Liver (tissue), 3 donors: ENCODE data around the gene MPZL2.

Experiments used
- EGR1 ChIP-seq, 2 donors: IDR thresholded peaks; 2 replicates each; pipeline ENCODE4 v1.6.1; 2016 to 2018; ENCODE audit warnings: antibody characterized with exemption in 2 of 2, low read depth in 2 of 2
- FOXA1 ChIP-seq: IDR thresholded peaks from 2 replicates; pipeline ENCODE4 v1.6.1; 2016; ENCODE audit warnings: antibody characterized with exemption
- GABPA ChIP-seq, 2 donors: IDR thresholded peaks in 1 of 2; conservative IDR thresholded peaks in 1 of 2; 2 replicates each; pipeline ENCODE4 v1.6.1; 2016; ENCODE audit warnings: antibody characterized with exemption in 2 of 2, mild to moderate bottlenecking in 1 of 2, moderate library complexity in 1 of 2
- JUND ChIP-seq, 2 donors: IDR thresholded peaks; 2 replicates each; pipeline ENCODE4 v1.6.1; 2016; ENCODE audit warnings: antibody characterized with exemption in 2 of 2
- SP1 ChIP-seq: IDR thresholded peaks from 2 replicates; pipeline ENCODE4 v1.6.1; 2018; ENCODE audit warnings: antibody characterized with exemption, mild to moderate bottlenecking
- TAF1 ChIP-seq: conservative IDR thresholded peaks from 2 replicates; pipeline ENCODE4 v1.6.1; 2016; ENCODE audit warnings: antibody characterized with exemption, mild to moderate bottlenecking
- YY1 ChIP-seq: IDR thresholded peaks from 2 replicates; pipeline ENCODE4 v1.6.1; 2016; ENCODE audit warnings: antibody characterized with exemption, mild to moderate bottlenecking
- TF ChIP-seq, protein P1 (sequence below): fragments of 150-350 bp; IDR thresholded peaks from 2 replicates; pipeline ENCODE4 v1.5.1; 2017; ENCODE audit warnings: improper control_type of control experiment, low read depth, low read length; ENCODE audit not compliant: missing input control
- TF ChIP-seq, protein P2 (sequence below): IDR thresholded peaks from 2 replicates; pipeline ENCODE4 v1.6.1; 2016; ENCODE audit warnings: antibody characterized with exemption, mild to moderate bottlenecking
- TF ChIP-seq, protein P3 (sequence below): IDR thresholded peaks from 2 replicates; pipeline ENCODE4 v1.6.1; 2016; ENCODE audit warnings: antibody characterized with exemption
- donor health status: healthy.
- donor health status: healthy.

DNA sequence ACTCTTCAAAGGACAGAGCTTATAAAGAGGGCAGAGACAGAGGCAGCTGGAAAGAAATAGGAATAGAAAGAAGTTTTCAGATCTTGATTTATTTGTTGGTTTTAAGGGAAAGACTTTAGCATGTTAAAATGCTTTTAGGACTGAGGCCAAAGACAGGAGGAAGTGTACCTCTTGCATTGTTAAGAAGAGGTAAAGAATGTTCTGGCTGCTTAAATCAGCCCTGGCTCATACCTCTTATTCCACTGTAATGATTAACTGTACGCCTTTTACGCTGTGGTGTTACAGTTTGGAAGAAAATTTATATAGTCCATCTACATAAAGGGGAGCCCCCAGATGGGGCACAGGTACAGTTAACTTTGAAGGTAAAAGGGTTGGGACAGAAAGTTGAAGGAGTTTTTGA, 10.1 kb upstream of the MPZL2 start:
- TF ChIP-seq FOXA1 = no peak
- no peak for TF ChIP-seq YY1
- TF ChIP-seq, protein P1, sequence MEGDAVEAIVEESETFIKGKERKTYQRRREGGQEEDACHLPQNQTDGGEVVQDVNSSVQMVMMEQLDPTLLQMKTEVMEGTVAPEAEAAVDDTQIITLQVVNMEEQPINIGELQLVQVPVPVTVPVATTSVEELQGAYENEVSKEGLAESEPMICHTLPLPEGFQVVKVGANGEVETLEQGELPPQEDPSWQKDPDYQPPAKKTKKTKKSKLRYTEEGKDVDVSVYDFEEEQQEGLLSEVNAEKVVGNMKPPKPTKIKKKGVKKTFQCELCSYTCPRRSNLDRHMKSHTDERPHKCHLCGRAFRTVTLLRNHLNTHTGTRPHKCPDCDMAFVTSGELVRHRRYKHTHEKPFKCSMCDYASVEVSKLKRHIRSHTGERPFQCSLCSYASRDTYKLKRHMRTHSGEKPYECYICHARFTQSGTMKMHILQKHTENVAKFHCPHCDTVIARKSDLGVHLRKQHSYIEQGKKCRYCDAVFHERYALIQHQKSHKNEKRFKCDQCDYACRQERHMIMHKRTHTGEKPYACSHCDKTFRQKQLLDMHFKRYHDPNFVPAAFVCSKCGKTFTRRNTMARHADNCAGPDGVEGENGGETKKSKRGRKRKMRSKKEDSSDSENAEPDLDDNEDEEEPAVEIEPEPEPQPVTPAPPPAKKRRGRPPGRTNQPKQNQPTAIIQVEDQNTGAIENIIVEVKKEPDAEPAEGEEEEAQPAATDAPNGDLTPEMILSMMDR = no peak
- no peak for TF ChIP-seq JUND (IDR thresholded peaks at IDR 0.05)
- no peak for TF ChIP-seq EGR1 (IDR thresholded peaks at IDR 0.05; ENCODE audit: low read depth in 2 of 2)
- no peak for TF ChIP-seq TAF1
- no peak for TF ChIP-seq SP1
- TF ChIP-seq GABPA (IDR thresholded peaks at IDR 0.05 in 1 of 2, conservative IDR thresholded peaks at IDR 0.05 in 1 of 2) = no peak
- TF ChIP-seq, protein P2, sequence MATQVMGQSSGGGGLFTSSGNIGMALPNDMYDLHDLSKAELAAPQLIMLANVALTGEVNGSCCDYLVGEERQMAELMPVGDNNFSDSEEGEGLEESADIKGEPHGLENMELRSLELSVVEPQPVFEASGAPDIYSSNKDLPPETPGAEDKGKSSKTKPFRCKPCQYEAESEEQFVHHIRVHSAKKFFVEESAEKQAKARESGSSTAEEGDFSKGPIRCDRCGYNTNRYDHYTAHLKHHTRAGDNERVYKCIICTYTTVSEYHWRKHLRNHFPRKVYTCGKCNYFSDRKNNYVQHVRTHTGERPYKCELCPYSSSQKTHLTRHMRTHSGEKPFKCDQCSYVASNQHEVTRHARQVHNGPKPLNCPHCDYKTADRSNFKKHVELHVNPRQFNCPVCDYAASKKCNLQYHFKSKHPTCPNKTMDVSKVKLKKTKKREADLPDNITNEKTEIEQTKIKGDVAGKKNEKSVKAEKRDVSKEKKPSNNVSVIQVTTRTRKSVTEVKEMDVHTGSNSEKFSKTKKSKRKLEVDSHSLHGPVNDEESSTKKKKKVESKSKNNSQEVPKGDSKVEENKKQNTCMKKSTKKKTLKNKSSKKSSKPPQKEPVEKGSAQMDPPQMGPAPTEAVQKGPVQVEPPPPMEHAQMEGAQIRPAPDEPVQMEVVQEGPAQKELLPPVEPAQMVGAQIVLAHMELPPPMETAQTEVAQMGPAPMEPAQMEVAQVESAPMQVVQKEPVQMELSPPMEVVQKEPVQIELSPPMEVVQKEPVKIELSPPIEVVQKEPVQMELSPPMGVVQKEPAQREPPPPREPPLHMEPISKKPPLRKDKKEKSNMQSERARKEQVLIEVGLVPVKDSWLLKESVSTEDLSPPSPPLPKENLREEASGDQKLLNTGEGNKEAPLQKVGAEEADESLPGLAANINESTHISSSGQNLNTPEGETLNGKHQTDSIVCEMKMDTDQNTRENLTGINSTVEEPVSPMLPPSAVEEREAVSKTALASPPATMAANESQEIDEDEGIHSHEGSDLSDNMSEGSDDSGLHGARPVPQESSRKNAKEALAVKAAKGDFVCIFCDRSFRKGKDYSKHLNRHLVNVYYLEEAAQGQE = no peak
- TF ChIP-seq, protein P3, sequence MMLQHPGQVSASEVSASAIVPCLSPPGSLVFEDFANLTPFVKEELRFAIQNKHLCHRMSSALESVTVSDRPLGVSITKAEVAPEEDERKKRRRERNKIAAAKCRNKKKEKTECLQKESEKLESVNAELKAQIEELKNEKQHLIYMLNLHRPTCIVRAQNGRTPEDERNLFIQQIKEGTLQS = no peak
